ENCODE measurements around the gene HTT. TPM values are rescaled to one million over a fixed set of nuclear protein-coding genes. Genes with fewer than 3 reads are reported as not detected.

Gene HTT
- total RNA-seq, 5 donors from 2014 or later (not counting 1 experiment from before 2014, with no cell fraction given), result 60.3 to 97.1 (median 71.4) TPM

GRCh38 chr4:3226944-3227343, 152.5 kb downstream of the HTT start:
- ChIA-PET POLR2A (interaction anchor here in 1 of 2 donors (1.6 kb wide), 1 partner anchor 24 kb away, joined by 3 read pairs; no protein-coding TSS in a partner anchor), CTCF (no interaction called here)
- H3K27ac ChIP-seq (ENCODE audit: low read length), result no peak overlapping the region
- DNase-seq, result no peak
- Mint-ChIP-seq H3K27me3 (no peaks in the 10 kb centered on the region), H3K9me3 (no peaks in the 10 kb centered on the region), H3K36me3 (peaks cover 57% of the 10 kb centered on the region), H3K4me3 (no peak overlapping the region), H3K27ac (no peak overlapping the region), H3K4me1 (no peaks in the 10 kb centered on the region)
- no peaks in the 10 kb centered on the region for H3K27me3 ChIP-seq (replicated peaks in 1 of 2; ENCODE audit: control insufficient read depth in 2 of 2, extremely low read depth in 1 of 2, insufficient read depth in 2 of 2, low read length in 1 of 2)
- WGBS (ENCODE audit: insufficient coverage), result 92% methylated on average over 6 of the region's 6 CpGs
- H3K9me3 ChIP-seq, result no peaks in the 10 kb centered on the region
- peaks cover 32 to 90% of the 10 kb centered on the region in 2 donors for H3K36me3 ChIP-seq (ENCODE audit: control insufficient read depth in 2 of 2, extremely low read depth in 1 of 2, insufficient read depth in 1 of 2, low read length in 1 of 2)
- H3K4me1 ChIP-seq (ENCODE audit: control insufficient read depth in 1 of 2, extremely low read depth in 1 of 2, insufficient read depth in 2 of 2, low read length in 2 of 2), result no peaks in the 10 kb centered on the region
- no peak for ATAC-seq (replicated peaks in 1 of 4)
- no peak overlapping the region for H3K4me3 ChIP-seq (ENCODE audit: control insufficient read depth in 1 of 2, extremely low read depth in 1 of 2, low read length in 1 of 2)

GRCh38 chr4:3227878-3228675, 153.6 kb downstream of the HTT start:
- no peak overlapping the region for H3K27ac ChIP-seq (ENCODE audit: low read length)
- peaks cover 35 to 90% of the 10 kb centered on the region in 2 donors for H3K36me3 ChIP-seq (ENCODE audit: control insufficient read depth in 2 of 2, extremely low read depth in 1 of 2, insufficient read depth in 1 of 2, low read length in 1 of 2)
- peaks cover 51% of the 10 kb centered on the region for H3K36me3 Mint-ChIP-seq
- H3K4me1 Mint-ChIP-seq, result no peaks in the 10 kb centered on the region
- H3K9me3 Mint-ChIP-seq, result no peaks in the 10 kb centered on the region
- no peaks in the 10 kb centered on the region for H3K27me3 Mint-ChIP-seq
- no peak for ATAC-seq (replicated peaks in 1 of 4)
- POLR2A ChIA-PET, result no interaction called here
- CTCF ChIA-PET, result no interaction called here
- H3K27ac Mint-ChIP-seq, result no peak overlapping the region
- no peaks in the 10 kb centered on the region for H3K27me3 ChIP-seq (replicated peaks in 1 of 2; ENCODE audit: control insufficient read depth in 2 of 2, extremely low read depth in 1 of 2, insufficient read depth in 2 of 2, low read length in 1 of 2)
- H3K4me3 Mint-ChIP-seq, result no peak overlapping the region
- no peak overlapping the region for H3K4me3 ChIP-seq (ENCODE audit: control insufficient read depth in 1 of 2, extremely low read depth in 1 of 2, low read length in 1 of 2)
- no peak for DNase-seq
- H3K9me3 ChIP-seq, result no peaks in the 10 kb centered on the region
- 98% methylated on average over 23 of the region's 23 CpGs for WGBS (ENCODE audit: insufficient coverage)
- no peaks in the 10 kb centered on the region for H3K4me1 ChIP-seq (ENCODE audit: control insufficient read depth in 1 of 2, extremely low read depth in 1 of 2, insufficient read depth in 2 of 2, low read length in 2 of 2)

GRCh38 chr4:3228881-3229280, 154.4 kb downstream of the HTT start:
- ATAC-seq (replicated peaks in 1 of 4) (no peak), DNase-seq (no peak)
- CTCF ChIA-PET, result no interaction called here
- Histone ChIP-seq H3K4me3 (ENCODE audit: control insufficient read depth in 1 of 2, extremely low read depth in 1 of 2, low read length in 1 of 2) (no peak overlapping the region), H3K27ac (ENCODE audit: low read length) (no peak overlapping the region), H3K9me3 (no peaks in the 10 kb centered on the region), H3K27me3 (replicated peaks in 1 of 2; ENCODE audit: control insufficient read depth in 2 of 2, extremely low read depth in 1 of 2, insufficient read depth in 2 of 2, low read length in 1 of 2) (no peaks in the 10 kb centered on the region), H3K4me1 (ENCODE audit: control insufficient read depth in 1 of 2, extremely low read depth in 1 of 2, insufficient read depth in 2 of 2, low read length in 2 of 2) (no peaks in the 10 kb centered on the region), H3K36me3 (ENCODE audit: control insufficient read depth in 2 of 2, extremely low read depth in 1 of 2, insufficient read depth in 1 of 2, low read length in 1 of 2) (peaks cover 39 to 89% of the 10 kb centered on the region in 2 donors)
- no peak overlapping the region for H3K27ac Mint-ChIP-seq
- 93% methylated on average over 10 of the region's 13 CpGs for WGBS (ENCODE audit: insufficient coverage)
- H3K36me3 Mint-ChIP-seq, result peaks cover 47% of the 10 kb centered on the region
- H3K4me3 Mint-ChIP-seq, result no peak overlapping the region
- H3K9me3 Mint-ChIP-seq, result no peaks in the 10 kb centered on the region
- POLR2A ChIA-PET, result no interaction called here
- H3K27me3 Mint-ChIP-seq, result no peaks in the 10 kb centered on the region
- no peaks in the 10 kb centered on the region for H3K4me1 Mint-ChIP-seq

- POLR2A ChIA-PET, result no interaction called here
- CTCF ChIA-PET, result no interaction called here
- DNase-seq, result no peak
These were observed 154.8 kb downstream of the HTT start for GRCh38 chr4:3229328-3229727.

GRCh38 chr4:3229964-3230363, 155.5 kb downstream of the HTT start:
- DNase-seq (no peak), ATAC-seq (replicated peaks in 1 of 4) (no peak)
- Mint-ChIP-seq H3K9me3 (no peaks in the 10 kb centered on the region), H3K4me3 (no peak overlapping the region), H3K4me1 (no peaks in the 10 kb centered on the region), H3K36me3 (peaks cover 48% of the 10 kb centered on the region), H3K27me3 (no peaks in the 10 kb centered on the region), H3K27ac (no peak overlapping the region)
- 96% methylated on average over 14 of the region's 17 CpGs for WGBS (ENCODE audit: insufficient coverage)
- Histone ChIP-seq H3K36me3 (ENCODE audit: control insufficient read depth in 2 of 2, extremely low read depth in 1 of 2, insufficient read depth in 1 of 2, low read length in 1 of 2) (peaks cover 44 to 83% of the 10 kb centered on the region in 2 donors), H3K4me1 (ENCODE audit: control insufficient read depth in 1 of 2, extremely low read depth in 1 of 2, insufficient read depth in 2 of 2, low read length in 2 of 2) (no peaks in the 10 kb centered on the region), H3K9me3 (no peaks in the 10 kb centered on the region), H3K27ac (ENCODE audit: low read length) (no peak overlapping the region), H3K27me3 (replicated peaks in 1 of 2; ENCODE audit: control insufficient read depth in 2 of 2, extremely low read depth in 1 of 2, insufficient read depth in 2 of 2, low read length in 1 of 2) (no peaks in the 10 kb centered on the region), H3K4me3 (ENCODE audit: control insufficient read depth in 1 of 2, extremely low read depth in 1 of 2, low read length in 1 of 2) (no peak overlapping the region)
- ChIA-PET CTCF (no interaction called here), POLR2A (no interaction called here)

More at GRCh38 chr4:3229328-3229727, 154.8 kb downstream of the HTT start:
- Mint-ChIP-seq H3K9me3 (no peaks in the 10 kb centered on the region), H3K36me3 (peaks cover 47% of the 10 kb centered on the region), H3K4me3 (no peak overlapping the region), H3K27ac (no peak overlapping the region), H3K27me3 (no peaks in the 10 kb centered on the region), H3K4me1 (no peaks in the 10 kb centered on the region)
- Histone ChIP-seq H3K36me3 (ENCODE audit: control insufficient read depth in 2 of 2, extremely low read depth in 1 of 2, insufficient read depth in 1 of 2, low read length in 1 of 2) (peaks cover 39 to 89% of the 10 kb centered on the region in 2 donors), H3K4me3 (ENCODE audit: control insufficient read depth in 1 of 2, extremely low read depth in 1 of 2, low read length in 1 of 2) (no peak overlapping the region), H3K27ac (ENCODE audit: low read length) (no peak overlapping the region), H3K9me3 (no peaks in the 10 kb centered on the region), H3K27me3 (replicated peaks in 1 of 2; ENCODE audit: control insufficient read depth in 2 of 2, extremely low read depth in 1 of 2, insufficient read depth in 2 of 2, low read length in 1 of 2) (no peaks in the 10 kb centered on the region), H3K4me1 (ENCODE audit: control insufficient read depth in 1 of 2, extremely low read depth in 1 of 2, insufficient read depth in 2 of 2, low read length in 2 of 2) (no peaks in the 10 kb centered on the region)
- no peak for ATAC-seq (replicated peaks in 1 of 4)
- WGBS (ENCODE audit: insufficient coverage), result 99% methylated on average over 9 of the region's 9 CpGs

- no peak overlapping the region for H3K27ac Mint-ChIP-seq
- H3K36me3 ChIP-seq (ENCODE audit: control insufficient read depth in 2 of 2, extremely low read depth in 1 of 2, insufficient read depth in 1 of 2, low read length in 1 of 2), result peaks cover 33 to 84% of the 10 kb centered on the region in 2 donors
- no peaks in the 10 kb centered on the region for H3K27me3 ChIP-seq (replicated peaks in 1 of 2; ENCODE audit: control insufficient read depth in 2 of 2, extremely low read depth in 1 of 2, insufficient read depth in 2 of 2, low read length in 1 of 2)
- no peaks in the 10 kb centered on the region for H3K4me1 Mint-ChIP-seq
- no peak overlapping the region for H3K27ac ChIP-seq (ENCODE audit: low read length)
- no peaks in the 10 kb centered on the region for H3K27me3 Mint-ChIP-seq
- H3K4me3 Mint-ChIP-seq, result no peak overlapping the region
- peaks cover 48% of the 10 kb centered on the region for H3K36me3 Mint-ChIP-seq
- H3K9me3 ChIP-seq, result no peaks in the 10 kb centered on the region
- WGBS (ENCODE audit: insufficient coverage), result 98% methylated on average over 5 of the region's 9 CpGs
- ChIA-PET CTCF (no interaction called here), POLR2A (no interaction called here)
- H3K9me3 Mint-ChIP-seq, result no peaks in the 10 kb centered on the region
- H3K4me1 ChIP-seq (ENCODE audit: control insufficient read depth in 1 of 2, extremely low read depth in 1 of 2, insufficient read depth in 2 of 2, low read length in 2 of 2), result no peaks in the 10 kb centered on the region
- ATAC-seq (replicated peaks in 1 of 4) (no peak), DNase-seq (no peak)
- H3K4me3 ChIP-seq (ENCODE audit: control insufficient read depth in 1 of 2, extremely low read depth in 1 of 2, low read length in 1 of 2), result no peak overlapping the region
These were observed 157.0 kb downstream of the HTT start for GRCh38 chr4:3231471-3231870.
